Ectodermal cell (in vitro differentiated cells): ENCODE data around the gene AIFM3.
"Not testable (repeated sequence)": the region's sequence is repeated elsewhere in the genome, so short reads cannot be mapped to it uniquely, and the experiment has no call there.

Source experiments
- H3K27ac ChIP-seq: 2 replicates; pipeline ENCODE4 v1.7.0; 2013; ENCODE audit warnings: mild to moderate bottlenecking, low read depth, low read length; ENCODE audit not compliant: insufficient read depth, poor library complexity, severe bottlenecking
- H3K27me3 ChIP-seq: 2 replicates; pipeline ENCODE4 v1.7.0; 2013; ENCODE audit warnings: mild to moderate bottlenecking, low read length; ENCODE audit not compliant: insufficient read depth, control insufficient read depth, poor library complexity, severe bottlenecking
- H3K36me3 ChIP-seq: one replicate; pipeline ENCODE4 v1.7.0; 2013; ENCODE audit warnings: low read length; ENCODE audit not compliant: control insufficient read depth, insufficient read depth
- H3K4me1 ChIP-seq: one replicate; pipeline ENCODE4 v1.7.0; 2013; ENCODE audit warnings: low read length; ENCODE audit not compliant: control insufficient read depth, insufficient read depth
- H3K4me3 ChIP-seq: 2 replicates; pipeline ENCODE4 v1.7.0; 2013; ENCODE audit warnings: low read depth, low read length, control low read depth; ENCODE audit not compliant: insufficient read depth
- H3K9me3 ChIP-seq: 2 replicates; pipeline ENCODE4 v1.7.0; 2013; ENCODE audit warnings: mild to moderate bottlenecking, low read length, moderate library complexity; ENCODE audit not compliant: control insufficient read depth
- WGBS, 2 experiments: methylation state at CpG; one replicate each; pipeline ENCODE4 v1.1.7; 2013; ENCODE audit warnings: missing lambda C conversion rate in 2 of 2; 5-methylcytosine and 5-hydroxymethylcytosine counted together

The AIFM3 gene

DNA sequence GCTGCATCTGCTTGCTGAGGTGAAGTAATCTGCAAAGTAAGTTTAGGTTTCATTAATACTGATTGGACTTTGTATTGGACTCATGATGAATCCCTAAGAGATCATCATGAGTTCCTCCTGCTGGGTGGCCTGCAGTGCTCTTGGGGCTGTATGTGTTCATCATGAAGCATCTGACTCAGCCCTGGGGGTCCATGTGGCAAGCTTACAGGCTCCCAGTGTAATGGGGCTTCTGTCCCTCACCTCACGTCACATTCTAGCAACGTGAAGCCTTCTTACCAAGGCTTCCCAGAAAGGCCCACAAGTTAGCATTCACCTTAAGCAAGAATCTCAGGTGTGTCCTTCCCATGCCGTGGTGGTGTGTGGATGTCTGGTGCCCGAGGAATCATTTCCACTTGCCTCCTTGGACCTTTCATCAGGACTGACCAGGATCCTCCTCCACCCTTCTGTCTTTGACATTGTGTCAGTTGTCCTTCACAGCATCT lies 26.1 kb upstream of the AIFM3 start:
- Histone ChIP-seq H3K36me3 (peaks cover 19% of the 10 kb centered on the region), H3K27me3 (no peaks in the 10 kb centered on the region), H3K27ac (no peak overlapping the region), H3K4me1 (no peaks in the 10 kb centered on the region), H3K4me3 (no peak overlapping the region), H3K9me3 (no peaks in the 10 kb centered on the region)
- WGBS, 2 experiments = 95 to 96% methylated on average over 4 of the region's 4 CpGs

DNA sequence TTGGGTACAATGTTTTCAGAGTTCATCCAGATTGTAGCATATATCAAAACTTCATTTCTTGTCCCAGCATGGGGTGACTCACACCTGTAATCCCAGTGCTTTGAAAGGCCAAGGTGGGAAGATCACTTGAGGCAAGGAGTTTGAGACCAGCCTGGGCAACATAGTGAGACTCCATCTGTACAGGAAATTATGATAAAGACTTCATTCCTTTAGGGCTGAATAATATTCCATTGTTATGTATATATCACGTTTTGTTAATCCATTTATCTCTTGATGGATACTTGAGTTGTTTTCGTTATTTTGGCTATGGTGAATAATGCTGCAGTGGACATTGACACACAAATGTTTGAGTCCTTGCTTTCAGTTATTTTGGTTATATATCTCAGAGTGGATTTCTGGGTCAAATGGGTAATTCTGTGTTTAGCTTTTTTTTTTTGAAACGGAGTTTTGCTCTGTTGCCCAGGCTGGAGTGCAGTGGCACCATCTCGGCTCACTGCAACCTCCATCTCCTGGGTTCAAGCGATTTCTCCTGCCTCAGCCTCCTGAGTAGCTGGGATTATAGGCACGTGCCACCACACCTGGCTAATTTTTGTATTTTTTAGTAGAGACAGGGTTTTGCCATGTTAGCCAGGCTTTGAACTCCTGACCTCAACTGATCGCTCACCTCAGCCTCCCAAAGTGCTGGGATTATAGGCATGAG lies 24.7 kb upstream of the AIFM3 start:
- not testable (repeated sequence) for H3K4me3 ChIP-seq, H3K9me3 ChIP-seq, H3K27me3 ChIP-seq, H3K4me1 ChIP-seq, H3K27ac ChIP-seq
- WGBS, 2 experiments = 93 to 95% methylated on average over 7 of the region's 7 CpGs
- peaks cover 13% of the 10 kb centered on the region for H3K36me3 ChIP-seq

DNA sequence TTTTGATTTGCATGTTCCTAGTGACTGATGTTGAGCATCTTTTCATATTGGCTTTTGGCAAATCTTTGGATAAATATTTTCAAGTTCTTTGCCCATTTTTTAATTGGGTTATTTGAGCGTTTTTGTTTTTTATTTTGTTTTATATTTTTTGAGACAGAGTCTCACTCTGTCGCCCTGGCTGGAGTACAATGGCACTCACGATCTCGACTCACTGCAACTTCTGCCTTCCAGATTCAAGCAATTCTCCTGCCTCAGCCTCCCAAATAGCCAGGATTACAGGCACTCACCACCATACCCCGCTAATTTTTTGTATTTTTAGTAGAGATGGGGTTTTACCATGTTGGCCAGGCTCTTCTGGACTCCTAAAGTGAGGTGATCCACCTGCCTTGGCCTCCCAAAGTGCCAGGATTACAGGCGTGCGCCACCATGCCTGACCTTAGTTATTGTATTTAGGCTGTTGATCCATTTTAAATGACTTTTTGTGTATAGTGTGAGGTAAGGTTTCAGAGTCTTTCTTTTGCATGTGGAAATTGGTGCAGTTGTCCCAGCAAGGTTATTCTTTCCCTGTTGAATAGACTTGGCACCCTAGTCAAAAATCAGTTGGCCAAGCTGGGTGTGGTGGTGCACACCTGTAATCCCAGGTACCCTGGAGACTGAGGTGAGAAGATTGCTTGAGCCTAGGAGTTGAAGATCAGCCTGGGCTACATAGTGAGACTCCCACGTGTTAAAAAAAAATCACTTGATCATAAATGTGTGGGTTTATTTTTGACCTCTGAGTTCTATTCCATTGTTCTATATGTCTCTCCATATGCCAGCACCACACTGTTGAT lies 23.7 kb upstream of the AIFM3 start:
- 92 to 95% methylated on average over 8 of the region's 8 CpGs for WGBS, 2 experiments
- H3K4me1 ChIP-seq = no peaks in the 10 kb centered on the region
- H3K27me3 ChIP-seq = no peaks in the 10 kb centered on the region
- no peak overlapping the region for H3K4me3 ChIP-seq
- H3K9me3 ChIP-seq = no peaks in the 10 kb centered on the region
- H3K27ac ChIP-seq = no peak overlapping the region
- H3K36me3 ChIP-seq = peaks cover 6% of the 10 kb centered on the region

DNA sequence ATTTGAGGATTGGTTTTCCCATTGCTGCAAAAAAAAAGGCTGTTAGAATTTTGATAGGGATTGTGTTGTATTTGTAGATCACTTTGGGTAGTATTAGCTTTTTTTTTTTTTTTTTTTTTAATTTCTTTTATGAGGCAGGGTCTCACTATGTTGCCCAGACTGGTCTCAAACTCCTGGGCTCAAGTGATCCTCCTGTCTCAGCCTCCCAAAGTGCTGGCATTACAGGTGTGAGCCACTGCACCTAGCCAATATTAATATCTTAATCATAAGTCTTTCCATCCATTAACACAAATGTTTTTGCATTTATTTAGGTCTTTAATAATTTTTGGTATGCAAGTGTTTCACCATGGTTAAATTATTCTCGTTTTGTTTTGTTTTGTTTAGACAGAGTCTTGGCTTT lies 23.0 kb upstream of the AIFM3 start:
- no peak overlapping the region for H3K27ac ChIP-seq
- H3K36me3 ChIP-seq = peaks cover under 1% of the 10 kb centered on the region
- H3K4me3 ChIP-seq = no peak overlapping the region
- no peaks in the 10 kb centered on the region for H3K27me3 ChIP-seq
- WGBS, 2 experiments = 83 to 88% methylated on average over 1 of the region's 1 CpG
- H3K9me3 ChIP-seq = no peaks in the 10 kb centered on the region
- no peaks in the 10 kb centered on the region for H3K4me1 ChIP-seq

DNA sequence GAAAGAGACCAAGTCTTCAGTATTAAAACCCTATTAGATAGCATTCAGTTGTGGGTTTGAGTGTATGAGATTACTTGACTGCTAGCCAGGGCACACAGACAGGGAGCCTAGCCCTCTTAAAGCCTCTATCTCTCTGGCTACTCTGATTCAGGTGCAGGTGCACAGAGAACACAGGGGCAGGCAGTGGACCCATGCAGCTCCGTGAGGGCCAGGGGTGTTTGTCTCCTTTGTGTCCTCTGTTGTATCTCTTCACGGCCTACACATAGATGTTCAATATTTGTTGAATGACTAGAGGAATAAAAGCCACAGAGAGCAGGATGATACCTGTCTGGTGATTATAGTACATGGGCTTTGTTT lies 21.5 kb upstream of the AIFM3 start:
- Histone ChIP-seq H3K4me3 (no peak overlapping the region), H3K27ac (no peak overlapping the region), H3K9me3 (no peaks in the 10 kb centered on the region), H3K4me1 (no peaks in the 10 kb centered on the region), H3K27me3 (no peaks in the 10 kb centered on the region), H3K36me3 (peaks cover 2% of the 10 kb centered on the region)
- 97 to 98% methylated on average over 2 of the region's 2 CpGs for WGBS, 2 experiments

DNA sequence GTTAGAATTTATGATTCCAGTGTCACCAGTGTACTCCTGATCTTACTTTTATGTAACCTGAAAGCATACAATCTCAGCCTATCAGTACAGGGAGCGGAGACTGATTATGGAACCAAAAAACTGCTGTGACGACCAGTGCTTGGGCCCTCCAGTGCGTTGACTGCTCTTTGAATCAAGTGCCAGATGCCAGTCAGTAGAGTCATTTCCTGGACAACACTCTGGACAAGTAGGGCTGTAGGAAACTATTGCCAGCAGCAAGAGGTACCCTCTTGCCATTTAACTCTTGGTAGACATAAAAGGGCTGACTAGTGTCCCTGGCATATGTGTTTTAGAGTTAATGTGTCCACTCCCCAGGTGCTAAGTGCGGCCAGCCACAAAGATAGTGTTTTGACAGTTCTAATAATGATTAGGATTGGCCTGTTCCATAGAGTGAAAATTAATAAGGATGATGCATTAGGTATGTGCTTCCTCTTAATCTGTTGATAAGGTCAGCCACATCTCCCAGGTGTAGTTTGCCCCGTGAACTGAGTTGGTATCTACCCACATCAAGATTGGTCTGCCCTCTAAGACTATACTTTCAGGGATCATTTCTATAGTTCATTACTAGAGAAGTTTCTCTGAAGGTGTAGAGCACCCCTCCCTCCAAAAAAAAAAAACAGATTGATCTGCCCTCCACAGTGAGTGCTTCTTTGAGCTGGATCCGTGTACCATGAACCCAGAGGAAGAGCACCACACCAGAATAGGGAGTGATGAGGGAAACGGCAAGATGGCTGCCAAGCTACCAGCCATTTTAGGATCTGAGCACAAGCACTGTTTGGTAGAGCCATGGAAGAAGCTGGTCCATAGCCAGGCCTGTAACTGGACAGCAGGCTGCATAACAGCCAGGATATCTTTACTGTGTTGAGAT lies 20.7 kb upstream of the AIFM3 start:
- Histone ChIP-seq H3K27ac (no peak overlapping the region), H3K36me3 (peaks cover 6% of the 10 kb centered on the region)
- WGBS, 2 experiments = 96 to 97% methylated on average over 7 of the region's 7 CpGs

DNA sequence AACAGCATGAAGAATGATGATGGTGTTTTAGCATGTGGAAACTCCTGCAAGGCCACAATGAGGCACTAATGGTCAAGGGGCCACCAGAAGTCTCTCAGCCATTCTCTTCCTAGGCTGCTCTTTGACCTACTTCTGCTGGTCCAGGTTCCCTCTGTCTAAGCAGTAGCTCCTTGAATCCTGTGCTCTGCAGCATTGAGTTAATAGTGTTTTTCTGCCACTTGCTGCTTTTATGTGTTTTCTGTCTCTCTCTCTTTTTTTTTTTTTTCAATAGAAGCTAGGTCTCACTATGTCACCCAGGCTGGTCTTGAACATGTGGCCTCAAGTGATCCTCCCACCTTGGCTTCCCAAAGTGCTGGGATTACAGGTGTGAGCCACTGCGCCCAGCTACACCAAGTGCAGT lies 20.1 kb upstream of the AIFM3 start:
- Histone ChIP-seq H3K27me3 (no peaks in the 10 kb centered on the region), H3K4me3 (no peak overlapping the region), H3K27ac (no peak overlapping the region), H3K9me3 (no peaks in the 10 kb centered on the region), H3K4me1 (peaks cover 6% of the 10 kb centered on the region), H3K36me3 (peaks cover 10% of the 10 kb centered on the region)
- WGBS, 2 experiments = 88 to 95% methylated on average over 1 of the region's 1 CpG

More for the DNA sequence above, 20.7 kb upstream of the AIFM3 start:
- H3K4me1 ChIP-seq = no peaks in the 10 kb centered on the region
- no peaks in the 10 kb centered on the region for H3K9me3 ChIP-seq
- H3K4me3 ChIP-seq = no peak overlapping the region
- H3K27me3 ChIP-seq = no peaks in the 10 kb centered on the region

DNA sequence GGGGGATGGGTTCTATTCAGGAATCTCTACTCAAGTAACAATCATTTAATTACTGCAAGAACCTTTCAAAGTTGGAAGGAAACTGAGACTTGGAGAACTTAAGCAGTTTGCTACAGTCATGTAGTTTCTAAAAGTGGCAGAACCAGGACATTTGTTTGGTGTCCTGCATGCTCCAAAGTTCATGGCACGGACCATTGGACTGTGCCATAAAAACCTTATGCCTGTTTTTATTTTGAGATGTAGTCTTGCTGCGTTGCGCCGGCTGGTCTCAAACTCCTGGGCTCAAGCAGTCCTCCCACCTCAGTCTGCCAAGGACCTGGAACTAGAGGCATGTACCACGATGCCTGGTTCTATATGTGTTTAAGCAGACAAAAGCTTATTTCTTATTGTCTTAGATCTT lies 18.6 kb upstream of the AIFM3 start:
- Histone ChIP-seq H3K4me3 (no peak overlapping the region), H3K27me3 (no peaks in the 10 kb centered on the region), H3K27ac (no peak overlapping the region), H3K4me1 (peaks cover 9% of the 10 kb centered on the region), H3K36me3 (peaks cover 25% of the 10 kb centered on the region), H3K9me3 (no peaks in the 10 kb centered on the region)
- 74 to 77% methylated on average over 5 of the region's 5 CpGs for WGBS, 2 experiments

DNA sequence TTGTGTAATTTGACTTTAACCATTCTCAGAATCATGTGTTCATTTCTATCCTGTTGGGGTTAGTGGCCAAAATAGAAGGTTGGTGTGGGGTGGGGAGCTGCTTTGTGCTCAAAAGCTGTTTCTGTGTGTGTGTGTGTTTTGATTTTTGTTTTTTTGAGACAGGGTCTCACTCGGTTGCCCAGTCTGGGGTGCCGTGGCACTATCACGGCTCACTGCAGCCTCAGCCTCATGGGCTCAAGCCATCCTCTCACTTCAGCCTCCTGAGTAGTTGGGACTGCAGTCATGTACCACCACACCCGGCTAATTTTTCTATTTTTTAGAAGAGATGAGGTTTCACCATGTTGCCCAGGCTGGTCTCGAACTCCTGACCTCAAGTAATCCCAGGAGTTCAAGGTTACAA lies 18.1 kb upstream of the AIFM3 start:
- Histone ChIP-seq H3K27ac (no peak overlapping the region), H3K4me3 (no peak overlapping the region), H3K27me3 (no peaks in the 10 kb centered on the region), H3K9me3 (no peaks in the 10 kb centered on the region), H3K36me3 (peaks cover 30% of the 10 kb centered on the region), H3K4me1 (peaks cover 9% of the 10 kb centered on the region)
- 94 to 98% methylated on average over 5 of the region's 5 CpGs for WGBS, 2 experiments
